Glomerular endothelial cell (primary cell): ENCODE measurements around the gene UXS1. TPM values are rescaled to one million over a fixed set of nuclear protein-coding genes. Genes with fewer than 3 reads are reported as not detected.

Source experiments
- DNase-seq: peaks from one replicate; pipeline ENCODE4 v3.0.0-alpha.2; 2011; ENCODE audit warnings: low read depth, low spot score; ENCODE audit errors: extremely low read depth
- total RNA-seq: library from RNA; depleted of rRNA; stranded (reverse); fragments of >200 nt; gene quantifications from 2 replicates; pipeline ENCODE4 v1.2.3, GENCODE V29; 2015

Gene UXS1
- total RNA-seq, 1 donor from 2014 or later: 133 TPM

- no peak for DNase-seq
Measured at GRCh38 chr2:106090916-106091618, 103.0 kb downstream of the UXS1 start.

- no peak for DNase-seq
Measured at GRCh38 chr2:106089611-106090010, 104.5 kb downstream of the UXS1 start.

DNA sequence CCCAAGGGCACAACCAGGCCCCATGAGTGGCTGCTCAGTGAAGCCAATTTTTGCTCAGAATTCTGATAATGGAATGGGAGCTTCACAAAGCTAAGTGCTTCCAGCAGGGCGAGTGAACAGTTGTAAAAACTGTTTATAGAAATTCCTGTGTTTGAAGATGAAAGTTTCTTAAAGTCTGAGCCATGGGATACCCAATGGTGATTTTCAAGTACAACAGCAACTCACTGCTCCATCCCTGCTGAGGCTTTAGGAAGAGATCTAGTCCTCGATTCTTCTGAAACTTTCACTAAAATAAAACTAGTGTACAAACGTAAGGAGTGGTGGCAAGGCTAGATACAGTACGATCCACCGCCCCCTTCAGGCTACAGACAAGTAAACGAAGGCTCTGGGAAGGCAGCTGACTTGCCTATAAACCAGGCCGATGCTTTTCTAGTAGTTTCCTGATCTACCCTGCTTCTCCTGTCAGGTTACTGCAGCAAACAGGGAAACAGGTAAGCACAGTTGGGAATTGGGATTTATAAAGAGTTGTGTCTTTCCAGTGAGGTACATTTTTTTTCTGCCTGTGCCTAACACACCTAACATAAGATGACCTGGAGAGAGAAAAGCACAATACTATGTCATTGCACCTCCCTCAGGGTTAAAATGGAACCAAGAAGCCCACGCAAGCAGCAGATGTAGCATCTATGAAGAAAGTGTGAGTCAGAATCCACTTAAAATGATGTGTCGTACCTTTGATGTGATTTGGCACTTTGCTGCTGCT, 108.7 kb downstream of the UXS1 start:
- DNase-seq: no peak

DNA sequence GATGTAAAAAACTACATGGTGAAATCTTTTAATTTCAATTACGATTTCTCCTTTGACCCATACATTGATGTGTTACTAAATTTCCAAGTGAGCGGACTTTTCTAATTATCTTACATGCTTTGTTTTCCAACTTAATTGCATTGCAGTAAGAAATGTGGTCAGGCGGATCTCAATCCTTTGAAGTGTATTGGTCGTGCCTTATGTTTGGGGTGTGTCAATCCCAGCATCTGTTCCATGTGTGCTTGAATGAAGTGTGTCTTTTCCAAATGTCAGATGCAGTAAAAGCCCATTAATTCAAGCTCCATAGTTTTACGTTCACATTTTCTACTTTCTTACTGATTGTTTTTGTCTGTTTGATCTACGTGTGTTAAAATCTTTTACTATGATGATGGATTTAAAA, 113.1 kb downstream of the UXS1 start:
- DNase-seq: no peak

DNA sequence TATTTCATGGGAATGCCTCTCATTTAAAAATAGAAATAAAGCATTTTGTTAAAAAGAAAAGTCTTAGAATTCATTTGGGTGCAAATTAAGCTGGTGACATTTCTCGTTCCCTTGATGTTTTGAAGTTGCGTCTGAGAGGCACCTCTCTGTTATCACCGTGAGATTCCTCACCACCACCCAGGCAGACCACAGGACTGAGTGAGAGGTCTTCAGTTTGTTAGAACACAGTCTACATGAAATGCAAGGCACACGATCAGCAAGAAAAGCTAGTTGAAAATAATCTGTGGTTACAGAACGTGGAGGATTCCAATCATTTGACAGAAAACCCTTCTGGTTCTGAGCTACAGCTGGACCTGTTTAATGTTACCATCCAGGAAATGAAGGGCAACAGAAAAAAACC, 116.0 kb downstream of the UXS1 start:
- DNase-seq: no peak

- DNase-seq: no peak
Measured at GRCh38 chr2:106076941-106077340, 117.2 kb downstream of the UXS1 start.

DNA sequence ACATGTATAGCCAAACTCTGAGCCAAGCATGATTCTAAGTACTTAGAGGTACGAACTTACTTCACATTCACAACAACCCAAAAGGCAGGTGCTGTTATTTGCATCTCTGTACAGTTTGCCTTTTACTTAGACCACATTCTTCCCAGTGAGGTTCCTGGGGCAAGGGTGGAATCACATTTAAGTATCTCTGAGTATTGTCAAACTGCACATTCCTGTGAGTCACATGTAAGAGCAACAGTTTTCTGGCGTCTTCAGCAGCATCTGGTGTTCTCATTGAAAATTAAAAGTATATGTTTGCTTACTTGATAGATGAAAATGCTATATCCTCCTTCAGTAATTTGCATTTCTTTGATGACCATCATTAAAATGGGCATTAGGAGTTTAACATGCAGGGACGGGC, 119.1 kb downstream of the UXS1 start:
- no peak for DNase-seq

- DNase-seq: no peak
Measured at GRCh38 chr2:106073678-106074406, 120.3 kb downstream of the UXS1 start.

GRCh38 chr2:106070181-106070580, 123.9 kb downstream of the UXS1 start:
- no peak for DNase-seq

GRCh38 chr2:106068451-106068850, 125.7 kb downstream of the UXS1 start:
- DNase-seq: no peak

- no peak for DNase-seq
Measured at GRCh38 chr2:106065983-106066820, 127.9 kb downstream of the UXS1 start.

- DNase-seq: no peak
Measured at GRCh38 chr2:106065268-106065982, 128.7 kb downstream of the UXS1 start.

DNA sequence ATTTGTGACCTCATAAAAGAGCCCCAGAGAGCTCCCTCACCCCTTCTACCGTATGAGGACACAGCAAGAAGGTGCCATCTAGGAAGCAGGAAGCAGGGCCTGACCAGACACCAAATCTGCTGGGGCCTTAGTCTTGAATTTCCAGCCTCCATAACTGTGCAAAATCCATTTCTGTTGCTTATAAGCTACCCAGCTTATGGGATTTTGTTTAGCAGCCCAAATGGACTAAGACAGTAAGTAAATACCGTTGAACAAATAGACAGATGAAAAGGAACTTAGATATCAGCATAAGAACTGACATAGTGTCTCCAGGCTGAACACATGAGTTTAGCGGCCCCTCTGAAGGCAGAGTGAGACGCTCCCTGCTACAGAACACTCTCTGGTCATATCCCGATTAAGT, 130.9 kb downstream of the UXS1 start:
- no peak for DNase-seq

DNA sequence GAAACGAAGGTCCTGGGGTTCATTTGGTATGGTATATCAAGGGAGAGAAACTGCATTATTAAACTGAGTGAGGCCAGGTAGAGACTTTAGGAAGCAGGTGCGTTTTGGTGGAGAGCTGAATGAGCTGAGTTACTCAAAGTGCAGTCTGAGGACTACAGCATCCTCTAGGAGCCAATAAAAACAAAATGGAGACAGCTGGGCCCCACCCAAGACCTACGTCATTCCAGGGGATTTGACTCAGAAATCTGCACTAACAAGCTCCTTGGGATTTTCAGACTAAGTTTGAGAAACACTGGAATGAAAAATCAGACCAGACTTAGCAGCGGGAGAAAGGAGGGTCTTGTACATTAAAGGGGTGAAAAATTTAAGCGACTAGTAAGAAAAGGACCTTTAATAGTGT, 131.5 kb downstream of the UXS1 start:
- no peak for DNase-seq

DNA sequence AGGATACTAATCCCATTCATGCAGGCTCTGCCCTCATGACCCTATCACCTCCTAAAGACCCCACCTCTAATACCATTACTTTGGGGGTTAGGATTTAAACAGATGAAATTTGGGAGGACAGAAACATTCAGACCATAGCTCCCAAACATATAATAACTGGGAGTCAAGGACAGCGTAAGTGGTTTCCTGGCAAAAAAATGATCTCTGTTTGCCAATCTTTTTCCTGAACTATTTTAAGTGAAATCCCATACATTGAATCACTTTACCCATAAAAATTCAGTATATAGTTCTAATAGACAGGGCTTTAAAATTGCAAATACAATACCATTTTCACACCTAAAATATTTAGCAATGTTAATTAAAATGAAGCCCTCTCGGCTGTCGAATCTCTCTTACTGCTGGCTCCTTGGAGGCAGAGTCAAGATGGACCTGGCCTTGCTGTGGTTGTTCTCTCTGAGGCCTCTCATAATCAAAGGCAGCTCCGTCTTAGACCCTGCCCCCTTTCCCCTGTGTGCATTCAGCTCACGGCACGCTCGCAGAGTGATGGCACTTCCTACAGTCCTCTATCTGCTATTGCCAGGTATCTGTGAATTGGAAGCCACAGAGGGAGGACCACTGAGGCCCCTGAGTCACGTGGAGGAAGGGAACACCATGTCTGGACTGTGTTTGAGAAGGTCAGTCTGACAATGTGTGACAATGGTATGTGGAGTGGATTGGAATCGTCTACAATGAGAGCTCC, 132.3 kb downstream of the UXS1 start:
- no peak for DNase-seq

GRCh38 chr2:106059416-106060065, 134.6 kb downstream of the UXS1 start:
- no peak for DNase-seq

GRCh38 chr2:106058469-106059137, 135.5 kb downstream of the UXS1 start:
- DNase-seq: no peak

DNA sequence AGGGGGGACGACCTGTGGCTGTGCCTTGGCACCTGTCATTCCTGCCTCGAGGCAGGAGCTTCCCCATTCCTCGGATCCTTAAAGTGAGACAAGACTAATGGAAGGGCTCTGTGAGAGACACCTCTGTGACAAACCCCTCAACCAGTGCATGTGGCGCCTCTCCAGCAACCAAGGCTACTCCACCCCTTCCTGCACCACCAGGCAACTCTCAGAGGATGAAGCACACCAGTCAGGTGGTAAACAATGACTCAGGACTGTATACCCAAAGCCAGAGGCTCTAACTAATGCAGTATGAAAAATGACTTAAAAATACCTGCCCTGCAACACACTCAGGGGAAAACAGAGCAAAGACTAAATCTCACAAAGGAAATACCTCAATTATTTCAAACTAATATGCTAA, 136.9 kb downstream of the UXS1 start:
- no peak for DNase-seq
